ENCODE measurements around the gene CRTAC1.

The CRTAC1 gene

DNA sequence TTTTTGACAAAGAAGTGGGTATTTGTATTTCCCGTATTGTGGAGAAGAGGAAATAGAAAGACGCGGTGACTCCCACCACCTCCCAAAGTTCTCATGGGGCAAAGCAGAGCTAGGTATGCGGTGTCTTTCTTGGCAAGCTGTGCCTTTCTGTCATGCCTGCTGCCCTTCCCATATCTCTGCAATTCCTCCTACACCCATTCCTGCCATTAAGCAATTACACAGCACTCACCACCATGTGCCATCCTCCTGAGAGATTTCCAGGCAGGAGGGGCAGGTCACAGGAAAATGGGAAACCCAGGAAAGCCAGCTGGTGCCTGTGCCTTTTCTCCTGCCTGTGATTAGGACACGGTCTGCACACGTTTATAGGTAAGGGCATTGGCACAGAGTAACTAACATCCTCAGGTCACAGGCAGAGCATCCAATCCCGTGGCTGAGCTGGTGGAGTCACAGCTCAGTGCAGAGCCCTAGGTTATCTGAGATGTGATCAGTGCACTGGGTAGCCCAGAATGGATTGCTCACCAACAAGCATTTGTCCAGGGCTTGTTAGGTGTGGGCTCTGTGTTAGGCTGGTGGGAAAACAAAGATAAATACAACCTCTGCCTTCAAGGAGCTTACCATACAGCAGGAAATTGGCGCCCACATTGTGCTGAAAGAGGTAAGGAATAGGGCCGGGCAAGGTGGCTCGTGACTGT, 9.4 kb upstream of the CRTAC1 start:
- TF ChIP-seq, protein P1, sequence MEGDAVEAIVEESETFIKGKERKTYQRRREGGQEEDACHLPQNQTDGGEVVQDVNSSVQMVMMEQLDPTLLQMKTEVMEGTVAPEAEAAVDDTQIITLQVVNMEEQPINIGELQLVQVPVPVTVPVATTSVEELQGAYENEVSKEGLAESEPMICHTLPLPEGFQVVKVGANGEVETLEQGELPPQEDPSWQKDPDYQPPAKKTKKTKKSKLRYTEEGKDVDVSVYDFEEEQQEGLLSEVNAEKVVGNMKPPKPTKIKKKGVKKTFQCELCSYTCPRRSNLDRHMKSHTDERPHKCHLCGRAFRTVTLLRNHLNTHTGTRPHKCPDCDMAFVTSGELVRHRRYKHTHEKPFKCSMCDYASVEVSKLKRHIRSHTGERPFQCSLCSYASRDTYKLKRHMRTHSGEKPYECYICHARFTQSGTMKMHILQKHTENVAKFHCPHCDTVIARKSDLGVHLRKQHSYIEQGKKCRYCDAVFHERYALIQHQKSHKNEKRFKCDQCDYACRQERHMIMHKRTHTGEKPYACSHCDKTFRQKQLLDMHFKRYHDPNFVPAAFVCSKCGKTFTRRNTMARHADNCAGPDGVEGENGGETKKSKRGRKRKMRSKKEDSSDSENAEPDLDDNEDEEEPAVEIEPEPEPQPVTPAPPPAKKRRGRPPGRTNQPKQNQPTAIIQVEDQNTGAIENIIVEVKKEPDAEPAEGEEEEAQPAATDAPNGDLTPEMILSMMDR (IDR thresholded peaks at IDR 0.05), result no peak

DNA sequence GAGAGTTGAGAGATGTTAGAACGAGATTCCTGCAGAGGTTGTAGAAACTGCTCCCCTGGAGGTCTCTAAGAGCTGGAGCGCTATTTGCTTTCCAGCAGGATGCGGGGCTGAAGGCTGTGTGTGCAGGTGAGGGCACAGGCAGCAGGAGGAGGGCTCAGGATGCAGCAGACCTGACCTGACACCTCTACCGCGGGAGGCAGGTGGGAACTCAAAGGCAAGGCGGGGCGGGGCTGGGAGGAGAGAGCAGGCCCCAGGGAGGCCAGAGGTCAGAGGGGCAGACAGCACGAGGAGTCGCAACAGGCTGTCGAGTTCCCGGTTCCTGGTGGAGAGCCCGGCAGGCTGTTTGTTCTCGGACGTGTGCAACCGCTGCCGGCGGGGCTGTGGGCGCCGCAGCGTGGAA, 7.9 kb upstream of the CRTAC1 start:
- TF ChIP-seq, protein P1 (IDR thresholded peaks at IDR 0.05), result no peak

- TF ChIP-seq, protein P1 (IDR thresholded peaks at IDR 0.05), result no peak
These were observed 5.2 kb upstream of the CRTAC1 start for GRCh38 chr10:98035599-98035998.

GRCh38 chr10:98033515-98033914, 3.1 kb upstream of the CRTAC1 start:
- TF ChIP-seq, protein P1 (IDR thresholded peaks at IDR 0.05), result no peak

DNA sequence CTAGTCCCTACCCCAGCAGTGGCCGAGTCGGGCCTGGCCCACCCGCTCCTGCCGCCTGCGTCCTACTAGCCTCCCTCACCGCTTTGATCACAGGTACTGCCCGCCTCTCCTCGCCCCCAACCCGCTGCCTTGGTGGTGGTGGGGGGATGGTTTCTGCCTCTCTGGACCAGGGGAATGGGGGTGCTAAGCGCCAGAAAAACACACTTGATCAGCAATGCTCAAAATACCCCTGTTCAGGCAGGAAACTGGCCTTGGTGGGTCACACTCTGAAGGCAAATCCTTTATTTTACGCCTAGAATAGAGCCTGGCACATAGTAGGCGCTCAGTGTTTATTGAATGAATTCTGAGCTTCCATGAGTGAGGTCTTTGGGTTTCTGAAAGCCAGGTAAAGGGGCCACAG, 1.0 kb upstream of the CRTAC1 start:
- TF ChIP-seq, protein P1 (IDR thresholded peaks at IDR 0.05), result no peak

DNA sequence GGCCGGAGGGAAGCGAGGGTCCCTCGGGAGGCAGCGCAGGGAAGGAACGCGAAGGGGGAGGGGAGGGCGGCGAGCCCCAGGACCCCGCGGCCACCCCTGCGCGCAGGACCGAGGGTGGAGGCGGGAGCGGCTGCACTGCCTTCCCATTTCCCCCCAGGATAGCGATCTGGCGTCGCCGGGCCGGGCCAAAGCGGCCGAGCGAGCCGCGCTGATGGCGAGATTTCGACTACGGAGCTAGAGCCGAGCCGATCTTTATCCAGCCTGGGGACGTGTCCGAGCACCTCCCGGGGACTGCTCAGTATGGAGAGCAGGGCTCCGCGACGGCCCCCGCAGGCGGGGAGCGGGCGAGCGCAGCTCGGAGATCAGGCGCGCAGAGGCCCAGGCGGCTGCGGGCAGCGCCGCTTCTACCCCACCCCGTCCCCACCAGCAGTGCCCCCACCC, 590 bp upstream of the CRTAC1 start:
- TF ChIP-seq, protein P1 (IDR thresholded peaks at IDR 0.05), result no peak

GRCh38 chr10:98029149-98030092, 1.0 kb downstream of the CRTAC1 start:
- TF ChIP-seq, protein P1 (IDR thresholded peaks at IDR 0.05), result no peak

Measured in LNCAP (cell line).